ENCODE results near the gene E2F6. TPM values are rescaled to one million over a fixed set of nuclear protein-coding genes. Genes with fewer than 3 reads are reported as not detected.

E2F6 gene
- total and polyA plus RNA-seq, 2 of the 4 experiments (the other 2 are of a cell fraction), result 8.2 to 10.9 TPM

DNA sequence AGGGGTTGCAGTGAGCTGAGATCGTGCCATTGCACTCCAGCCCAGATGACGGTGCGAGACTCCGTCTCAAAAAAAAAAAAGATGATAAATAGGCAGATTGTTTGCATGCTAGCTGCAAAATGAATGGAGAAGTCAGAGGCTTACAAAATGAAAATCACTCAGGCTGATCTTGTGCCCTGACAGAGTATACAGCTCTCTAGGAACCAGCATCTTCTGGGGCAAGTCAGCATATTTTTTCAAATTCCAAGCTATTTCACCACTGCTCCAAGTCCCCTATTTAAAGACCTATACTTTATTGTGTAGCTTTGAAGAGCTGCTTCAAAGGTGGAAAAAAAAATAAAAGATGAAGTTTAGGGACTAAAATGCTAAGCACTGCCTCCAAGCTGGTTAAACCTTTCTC lies 6.1 kb downstream of the E2F6 start:
- Histone ChIP-seq H3K9ac (ENCODE audit: low read depth, low read length) (no peak overlapping the region), H3K36me3 (ENCODE audit: control insufficient read depth, insufficient read depth, low read length) (peaks cover 9% of the 10 kb centered on the region), H2BK120ac (ENCODE audit: low read depth, low read length) (no peak overlapping the region), H4K20me1 (ENCODE audit: insufficient read depth, low read length) (peaks cover 83% of the 10 kb centered on the region), H2BK5ac (ENCODE audit: low read depth, low read length, poor library complexity, severe bottlenecking) (no peak overlapping the region), H3K4me1 (ENCODE audit: control insufficient read depth, insufficient read depth, low read length) (peaks cover 6% of the 10 kb centered on the region), H3K18ac (ENCODE audit: low read depth, low read length) (no peak overlapping the region), H3K79me1 (ENCODE audit: low read depth in 1 of 2, low read length in 2 of 2) (peaks cover 24 to 81% of the 10 kb centered on the region in 2 experiments), H2AK5ac (ENCODE audit: low read depth, low read length) (no peak overlapping the region), H4K91ac (ENCODE audit: insufficient read depth, low read depth, low read length) (no peak overlapping the region), H3K27ac (ENCODE audit: insufficient read depth, low read length) (no peak overlapping the region), H3K9me1 (ENCODE audit: insufficient read depth, low read length) (peaks cover 25% of the 10 kb centered on the region), H2BK15ac (ENCODE audit: low read depth, low read length) (no peak overlapping the region), H3K9me3 (ENCODE audit: control insufficient read depth, insufficient read depth, low read length) (no peaks in the 10 kb centered on the region), H3K23ac (ENCODE audit: low read depth, low read length) (no peak overlapping the region), H3K4me3 (ENCODE audit: insufficient read depth, low read depth, low read length) (no peak overlapping the region), H3K56ac (ENCODE audit: extremely low read depth, insufficient read depth, low read length) (no peak overlapping the region), H2AFZ (replicated peaks; ENCODE audit: low read length, poor library complexity) (no peak overlapping the region), H2AK9ac (replicated peaks; ENCODE audit: low read depth, low read length, poor library complexity) (no peak overlapping the region), H3K27me3 (ENCODE audit: control insufficient read depth, insufficient read depth, low read length) (no peaks in the 10 kb centered on the region), H3K4ac (ENCODE audit: low read depth, low read length) (no peak overlapping the region), H4K5ac (ENCODE audit: low read depth, low read length) (no peak overlapping the region), H2BK20ac (ENCODE audit: low read depth, low read length) (no peak overlapping the region), H3K4me2 (ENCODE audit: low read depth, low read length) (no peak overlapping the region), H4K8ac (ENCODE audit: low read depth in 2 of 2, low read length in 2 of 2) (no peak overlapping the region), H3K14ac (replicated peaks; ENCODE audit: low read depth, low read length) (no peak overlapping the region)
- no peak for DNase-seq
- in situ Hi-C loops (cut with MboI; ENCODE audit: low sequenced_read_pairs) (no loop called here), dilution Hi-C loops (cut with HindIII; ENCODE audit: low sequenced_read_pairs, unreplicated experiment) (no loop called here), intact Hi-C loops (cut with micrococcal nuclease) (no loop called here)
- POLR2A ChIA-PET (ENCODE audit: unreplicated experiment), result no interaction called here
- no peak for ATAC-seq (ENCODE audit: low read depth)
- CTCF ChIA-PET, result interaction anchor here (0.9 to 1.3 kb wide), 2 partner anchors 13 to 18 kb away, joined by 3 to 4 read pairs; no protein-coding TSS in a partner anchor
- 93% methylated on average over 4 of the region's 4 CpGs; no CpG with 5 or more reads in 1 of the 2 experiments for WGBS, 2 experiments (ENCODE audit: extremely low coverage in 2 of 2, insufficient read length in 1 of 2)
- no TSS peak for BruUV-seq (replicated peaks)
- TF ChIP-seq CEBPB (IDR thresholded peaks at IDR 0.05; ENCODE audit: low read depth, low read length) (no peak), NFE2L2 (IDR thresholded peaks at IDR 0.05; ENCODE audit: low read depth, low read length) (no peak), SMC3 (IDR thresholded peaks at IDR 0.05; ENCODE audit: low read depth, low read length) (no peak), RCOR1 (IDR thresholded peaks at IDR 0.05; ENCODE audit: insufficient replicate concordance, low read length) (no peak), MAFK (IDR thresholded peaks at IDR 0.05; ENCODE audit: low read depth, low read length) (no peak), CHD1 (IDR thresholded peaks at IDR 0.05; ENCODE audit: low read depth, low read length) (no peak), RFX5 (IDR thresholded peaks at IDR 0.05; ENCODE audit: low read depth, low read length) (no peak), MAZ (IDR thresholded peaks at IDR 0.05; ENCODE audit: borderline replicate concordance, low read depth, low read length) (no peak), MXI1 (IDR thresholded peaks at IDR 0.05; ENCODE audit: borderline replicate concordance, low read depth, low read length) (no peak), BHLHE40 (IDR thresholded peaks at IDR 0.05; ENCODE audit: low read depth, low read length) (no peak)
- TF ChIP-seq, protein P1, sequence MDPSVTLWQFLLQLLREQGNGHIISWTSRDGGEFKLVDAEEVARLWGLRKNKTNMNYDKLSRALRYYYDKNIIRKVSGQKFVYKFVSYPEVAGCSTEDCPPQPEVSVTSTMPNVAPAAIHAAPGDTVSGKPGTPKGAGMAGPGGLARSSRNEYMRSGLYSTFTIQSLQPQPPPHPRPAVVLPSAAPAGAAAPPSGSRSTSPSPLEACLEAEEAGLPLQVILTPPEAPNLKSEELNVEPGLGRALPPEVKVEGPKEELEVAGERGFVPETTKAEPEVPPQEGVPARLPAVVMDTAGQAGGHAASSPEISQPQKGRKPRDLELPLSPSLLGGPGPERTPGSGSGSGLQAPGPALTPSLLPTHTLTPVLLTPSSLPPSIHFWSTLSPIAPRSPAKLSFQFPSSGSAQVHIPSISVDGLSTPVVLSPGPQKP (IDR thresholded peaks at IDR 0.05; ENCODE audit: borderline replicate concordance, low read depth, low read length), result no peak
